Astrocyte (in vitro differentiated cells and primary cell): ENCODE measurements around the gene PARVB. TPM values are rescaled to one million over a fixed set of nuclear protein-coding genes. Genes with fewer than 3 reads are reported as not detected.
A peak's percentile ranks its signal among the peaks of the same experiment; 100 is the strongest.

Experiments
- DNase-seq: peaks from one replicate; pipeline ENCODE4 v3.0.0-alpha.2; 2010; ENCODE audit warnings: low read depth
- FAIRE-seq: peaks from 2 replicates; lab custom pipeline; 2011; peaks lifted over from hg19 to GRCh38; lab: Jason Lieb, UNC
- H2AFZ ChIP-seq: 2 replicates; pipeline ENCODE4 v1.6.0; 2012; ENCODE audit warnings: low read depth, low read length, inconsistent platforms
- H3K27ac ChIP-seq: 2 replicates; pipeline ENCODE4 v1.5.1; 2011; ENCODE audit warnings: low read depth, low read length, inconsistent platforms
- H3K27me3 ChIP-seq: 2 replicates; pipeline ENCODE4 v1.6.0; 2011; ENCODE audit warnings: low read length, inconsistent platforms; ENCODE audit not compliant: insufficient read depth
- H3K36me3 ChIP-seq: 2 replicates; pipeline ENCODE4 v1.5.1; 2011; ENCODE audit warnings: low read length, inconsistent platforms; ENCODE audit not compliant: insufficient read depth
- H3K4me1 ChIP-seq: 2 replicates; pipeline ENCODE4 v1.5.1; 2011; ENCODE audit warnings: low read length, inconsistent platforms; ENCODE audit not compliant: insufficient read depth
- H3K4me2 ChIP-seq: 2 replicates; pipeline ENCODE4 v1.6.0; 2012; ENCODE audit warnings: low read length, inconsistent platforms
- H3K4me3 ChIP-seq: 2 replicates; pipeline ENCODE4 v1.5.1; 2011; ENCODE audit warnings: low read depth, mild to moderate bottlenecking, low read length, inconsistent platforms; ENCODE audit not compliant: insufficient read depth
- H3K79me2 ChIP-seq: 2 replicates; pipeline ENCODE4 v1.6.0; 2012; ENCODE audit warnings: mild to moderate bottlenecking, low read length, inconsistent platforms; ENCODE audit not compliant: insufficient read depth
- H3K9ac ChIP-seq: 2 replicates; pipeline ENCODE4 v1.6.0; 2012; ENCODE audit warnings: mild to moderate bottlenecking, low read length, inconsistent platforms
- H3K9me3 ChIP-seq: 2 replicates; pipeline ENCODE4 v1.5.1; 2012; ENCODE audit warnings: low read depth, mild to moderate bottlenecking, low read length, inconsistent platforms; ENCODE audit not compliant: insufficient read depth
- H4K20me1 ChIP-seq: 2 replicates; pipeline ENCODE4 v1.6.0; 2012; ENCODE audit warnings: low read length, inconsistent platforms; ENCODE audit not compliant: insufficient read depth
- H3K27ac Mint-ChIP-seq: one replicate; pipeline ENCODE4 v1.8.0; 2021; ENCODE audit warnings: mild to moderate bottlenecking, mixed read lengths; ENCODE audit not compliant: unreplicated experiment
- H3K27me3 Mint-ChIP-seq: one replicate; pipeline ENCODE4 v1.8.0; 2021; ENCODE audit warnings: low read depth, mixed read lengths; ENCODE audit not compliant: unreplicated experiment
- H3K36me3 Mint-ChIP-seq: one replicate; pipeline ENCODE4 v1.8.0; 2021; ENCODE audit warnings: low read depth, mixed read lengths; ENCODE audit not compliant: unreplicated experiment
- H3K4me1 Mint-ChIP-seq: one replicate; pipeline ENCODE4 v1.8.0; 2021; ENCODE audit warnings: low read depth, mixed read lengths; ENCODE audit not compliant: unreplicated experiment
- H3K4me3 Mint-ChIP-seq: one replicate; pipeline ENCODE4 v1.8.0; 2021; ENCODE audit warnings: mild to moderate bottlenecking, moderate library complexity, mixed read lengths; ENCODE audit not compliant: unreplicated experiment
- H3K9me3 Mint-ChIP-seq: one replicate; pipeline ENCODE4 v1.8.0; 2021; ENCODE audit warnings: mild to moderate bottlenecking, mixed read lengths; ENCODE audit not compliant: unreplicated experiment
- CTCF ChIP-seq: IDR thresholded peaks from 2 replicates; pipeline ENCODE4 v1.5.1; 2011; ENCODE audit warnings: low read depth, mild to moderate bottlenecking, inconsistent platforms, low read length, moderate library complexity; ENCODE audit not compliant: insufficient read depth
- EZH2 ChIP-seq: IDR thresholded peaks from 2 replicates; pipeline ENCODE4 v1.6.1; 2012; ENCODE audit warnings: mild to moderate bottlenecking, low read length, inconsistent platforms; ENCODE audit not compliant: insufficient read depth
- total RNA-seq: library from RNA; stranded (reverse); gene quantifications from 2 replicates; pipeline ENCODE4 v1.2.1, GENCODE V29; 2021

Gene PARVB
- total RNA-seq, 1 donor from 2014 or later, result 22.0 TPM

- H3K27me3 ChIP-seq, result no peaks in the 10 kb centered on the region
- Mint-ChIP-seq H3K4me3 (no peak overlapping the region), H3K27ac (no peak overlapping the region), H3K36me3 (peaks cover 4% of the 10 kb centered on the region), H3K4me1 (no peaks in the 10 kb centered on the region), H3K27me3 (peaks cover 20% of the 10 kb centered on the region), H3K9me3 (peaks cover 9% of the 10 kb centered on the region)
- FAIRE-seq (no peak), DNase-seq (no peak)
- H3K9me3 ChIP-seq, result no peaks in the 10 kb centered on the region
- H3K36me3 ChIP-seq, result no peaks in the 10 kb centered on the region
- peaks cover 11% of the 10 kb centered on the region for H3K4me1 ChIP-seq
- no peaks in the 10 kb centered on the region for H3K79me2 ChIP-seq
- H3K4me2 ChIP-seq, result no peak overlapping the region
- H3K4me3 ChIP-seq, result no peak overlapping the region
- H3K9ac ChIP-seq, result no peak overlapping the region
- H3K27ac ChIP-seq, result no peak overlapping the region
- H2AFZ ChIP-seq, result no peak overlapping the region
- TF ChIP-seq CTCF, result no peak
- TF ChIP-seq EZH2, result no peak
- peaks cover 39% of the 10 kb centered on the region for H4K20me1 ChIP-seq
These were observed 60.1 kb downstream of the PARVB start for GRCh38 chr22:44084044-44084772.

- H3K4me2 ChIP-seq, result no peak overlapping the region
- TF ChIP-seq CTCF (peak; percentile 23), EZH2 (no peak)
- H3K9ac ChIP-seq, result no peak overlapping the region
- H3K79me2 ChIP-seq, result no peaks in the 10 kb centered on the region
- H3K27me3 Mint-ChIP-seq, result peaks cover 24% of the 10 kb centered on the region
- H3K27ac Mint-ChIP-seq, result no peak overlapping the region
- H3K27me3 ChIP-seq, result no peaks in the 10 kb centered on the region
- H3K4me3 ChIP-seq, result no peak overlapping the region
- peaks cover 13% of the 10 kb centered on the region for H3K4me1 ChIP-seq
- no peaks in the 10 kb centered on the region for H3K4me1 Mint-ChIP-seq
- H2AFZ ChIP-seq, result no peak overlapping the region
- FAIRE-seq (peak; percentile 34), DNase-seq (peak; percentile 35)
- H3K36me3 ChIP-seq, result no peaks in the 10 kb centered on the region
- H3K9me3 ChIP-seq, result no peaks in the 10 kb centered on the region
- peaks cover 9% of the 10 kb centered on the region for H3K9me3 Mint-ChIP-seq
- peaks cover 33% of the 10 kb centered on the region for H4K20me1 ChIP-seq
- H3K4me3 Mint-ChIP-seq, result no peak overlapping the region
- H3K36me3 Mint-ChIP-seq, result peaks cover 5% of the 10 kb centered on the region
- H3K27ac ChIP-seq, result no peak overlapping the region
These were observed 61.7 kb downstream of the PARVB start for GRCh38 chr22:44085743-44086270.
